ENCODE results near the gene TIAM2.

GRCh38 chr6:155040154-155040553 is 45.0 kb downstream of the TIAM2 start:
- TF ChIP-seq EZH2phosphoT487 (IDR thresholded peaks at IDR 0.05; ENCODE audit: low read length) (no peak), EZH2 (optimal IDR thresholded peaks at IDR 0.05; ENCODE audit: low read depth, low read length) (no peak)
- TF ChIP-seq, protein P1, sequence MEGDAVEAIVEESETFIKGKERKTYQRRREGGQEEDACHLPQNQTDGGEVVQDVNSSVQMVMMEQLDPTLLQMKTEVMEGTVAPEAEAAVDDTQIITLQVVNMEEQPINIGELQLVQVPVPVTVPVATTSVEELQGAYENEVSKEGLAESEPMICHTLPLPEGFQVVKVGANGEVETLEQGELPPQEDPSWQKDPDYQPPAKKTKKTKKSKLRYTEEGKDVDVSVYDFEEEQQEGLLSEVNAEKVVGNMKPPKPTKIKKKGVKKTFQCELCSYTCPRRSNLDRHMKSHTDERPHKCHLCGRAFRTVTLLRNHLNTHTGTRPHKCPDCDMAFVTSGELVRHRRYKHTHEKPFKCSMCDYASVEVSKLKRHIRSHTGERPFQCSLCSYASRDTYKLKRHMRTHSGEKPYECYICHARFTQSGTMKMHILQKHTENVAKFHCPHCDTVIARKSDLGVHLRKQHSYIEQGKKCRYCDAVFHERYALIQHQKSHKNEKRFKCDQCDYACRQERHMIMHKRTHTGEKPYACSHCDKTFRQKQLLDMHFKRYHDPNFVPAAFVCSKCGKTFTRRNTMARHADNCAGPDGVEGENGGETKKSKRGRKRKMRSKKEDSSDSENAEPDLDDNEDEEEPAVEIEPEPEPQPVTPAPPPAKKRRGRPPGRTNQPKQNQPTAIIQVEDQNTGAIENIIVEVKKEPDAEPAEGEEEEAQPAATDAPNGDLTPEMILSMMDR (IDR thresholded peaks at IDR 0.05; ENCODE audit: low read length), result no peak

Measured in MM.1S (cell line).